Natural killer cell (primary cell): ENCODE measurements around the gene FAM162A. TPM values are rescaled to one million over a fixed set of nuclear protein-coding genes. Genes with fewer than 3 reads are reported as not detected.

ENCODE experiments used
- ATAC-seq, 3 donors: fragments of 150-1000 bp in 2 of 3; fragments of 200-7000 bp in 1 of 3; cut with Tn5 transposase; 1 replicate in 1 of 3; 2 replicates in 2 of 3; pipeline ENCODE4 v1.10.0; 2021; ENCODE audit warnings: mild to moderate bottlenecking in 2 of 3, moderate library complexity in 2 of 3
- DNase-seq, 2 donors: peaks; one replicate each; pipeline versions ENCODE4 v3.0.0 to v3.0.0-alpha.2; 2013 to 2021; ENCODE audit warnings: mixed read lengths in 1 of 2
- H3K27ac ChIP-seq: one replicate; pipeline ENCODE4 v1.5.1; 2013; ENCODE audit warnings: mild to moderate bottlenecking, low read length
- H3K27me3 ChIP-seq: one replicate; pipeline ENCODE4 v1.6.1; 2013; ENCODE audit warnings: low read length; ENCODE audit not compliant: control insufficient read depth, insufficient read depth
- H3K36me3 ChIP-seq: one replicate; pipeline ENCODE4 v1.6.1; 2013; ENCODE audit warnings: low read length; ENCODE audit not compliant: control insufficient read depth, insufficient read depth
- H3K4me1 ChIP-seq: one replicate; pipeline ENCODE4 v1.6.1; 2013; ENCODE audit warnings: low read length; ENCODE audit not compliant: control insufficient read depth, insufficient read depth
- H3K4me3 ChIP-seq: one replicate; pipeline ENCODE4 v1.5.1; 2013; ENCODE audit warnings: low read length
- H3K9me3 ChIP-seq: one replicate; pipeline ENCODE4 v1.6.1; 2013; ENCODE audit warnings: low read length; ENCODE audit not compliant: control insufficient read depth, insufficient read depth
- H3K27ac Mint-ChIP-seq, 2 donors: one replicate each; pipeline ENCODE4 v1.8.0; 2022; ENCODE audit warnings: mild to moderate bottlenecking in 2 of 2, mixed read lengths in 2 of 2, moderate library complexity in 1 of 2
- H3K27me3 Mint-ChIP-seq, 2 donors: one replicate each; pipeline ENCODE4 v1.8.0; 2022; ENCODE audit warnings: low read depth in 2 of 2, mixed read lengths in 2 of 2
- H3K36me3 Mint-ChIP-seq: one replicate; pipeline ENCODE4 v1.8.0; 2022; ENCODE audit warnings: mixed read lengths
- H3K4me1 Mint-ChIP-seq, 2 donors: one replicate each; pipeline ENCODE4 v1.8.0; 2022; ENCODE audit warnings: mixed read lengths in 2 of 2
- H3K4me3 Mint-ChIP-seq: one replicate; pipeline ENCODE4 v1.8.0; 2022; ENCODE audit warnings: mild to moderate bottlenecking, moderate library complexity, mixed read lengths
- H3K9me3 Mint-ChIP-seq, 2 donors: one replicate each; pipeline ENCODE4 v1.8.0; 2022; ENCODE audit warnings: mixed read lengths in 2 of 2
- WGBS: methylation state at CpG from one replicate; pipeline ENCODE4 v1.1.7; 2013; ENCODE audit warnings: missing lambda C conversion rate; ENCODE audit not compliant: insufficient coverage; 5-methylcytosine and 5-hydroxymethylcytosine counted together
- intact Hi-C: fragments of 100-400 bp; cut with micrococcal nuclease; formaldehyde crosslinking; loops from one replicate; pipeline ENCODE4 v1.14.2; 2022
- total RNA-seq, 4 donors: library from RNA; stranded (reverse); fragments of 120-200 nt in 1 of 4; gene quantifications; one replicate each; pipeline versions ENCODE4 v1.2.3 to v1.2.4, GENCODE V29; 2013 to 2022
- TF ChIP-seq, protein P1 (sequence below): fragments of 200-600 bp; IDR thresholded peaks from one replicate; pipeline ENCODE4 v1.8.0; 2022; ENCODE audit warnings: antibody characterized with exemption

The FAM162A gene
- total RNA-seq, 3 donors from 2014 or later (not counting 1 experiment from before 2014, with no cell fraction given) = 12.2 to 18.4 (median 16.3) TPM

- no peaks in the 10 kb centered on the region for H3K9me3 Mint-ChIP-seq
- no peaks in the 10 kb centered on the region for H3K27me3 ChIP-seq
- no peaks in the 10 kb centered on the region for H3K36me3 Mint-ChIP-seq
- H3K4me3 ChIP-seq = no peak overlapping the region
- peaks cover 49% of the 10 kb centered on the region for H3K36me3 ChIP-seq
- intact Hi-C loops = no loop called here
- no peaks in the 10 kb centered on the region for H3K27me3 Mint-ChIP-seq
- no peaks in the 10 kb centered on the region for H3K4me1 ChIP-seq
- TF ChIP-seq, protein P1, sequence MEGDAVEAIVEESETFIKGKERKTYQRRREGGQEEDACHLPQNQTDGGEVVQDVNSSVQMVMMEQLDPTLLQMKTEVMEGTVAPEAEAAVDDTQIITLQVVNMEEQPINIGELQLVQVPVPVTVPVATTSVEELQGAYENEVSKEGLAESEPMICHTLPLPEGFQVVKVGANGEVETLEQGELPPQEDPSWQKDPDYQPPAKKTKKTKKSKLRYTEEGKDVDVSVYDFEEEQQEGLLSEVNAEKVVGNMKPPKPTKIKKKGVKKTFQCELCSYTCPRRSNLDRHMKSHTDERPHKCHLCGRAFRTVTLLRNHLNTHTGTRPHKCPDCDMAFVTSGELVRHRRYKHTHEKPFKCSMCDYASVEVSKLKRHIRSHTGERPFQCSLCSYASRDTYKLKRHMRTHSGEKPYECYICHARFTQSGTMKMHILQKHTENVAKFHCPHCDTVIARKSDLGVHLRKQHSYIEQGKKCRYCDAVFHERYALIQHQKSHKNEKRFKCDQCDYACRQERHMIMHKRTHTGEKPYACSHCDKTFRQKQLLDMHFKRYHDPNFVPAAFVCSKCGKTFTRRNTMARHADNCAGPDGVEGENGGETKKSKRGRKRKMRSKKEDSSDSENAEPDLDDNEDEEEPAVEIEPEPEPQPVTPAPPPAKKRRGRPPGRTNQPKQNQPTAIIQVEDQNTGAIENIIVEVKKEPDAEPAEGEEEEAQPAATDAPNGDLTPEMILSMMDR = no peak
- peaks cover 11 to 12% of the 10 kb centered on the region in 2 donors for H3K4me1 Mint-ChIP-seq
- H3K27ac Mint-ChIP-seq = peak overlapping the region in 1 of 2 donors; percentile 22
- no peak overlapping the region for H3K27ac ChIP-seq
- no peaks in the 10 kb centered on the region for H3K9me3 ChIP-seq
- no CpG with 5 or more reads among the region's 1 CpG for WGBS
- no peak overlapping the region for H3K4me3 Mint-ChIP-seq
- DNase-seq = no peak
- no peak for ATAC-seq
These were observed 24.0 kb downstream of the FAM162A start for GRCh38 chr3:122407946-122408345.

GRCh38 chr3:122409446-122409845, 25.5 kb downstream of the FAM162A start:
- Mint-ChIP-seq H3K4me3 (no peak overlapping the region), H3K27me3 (no peaks in the 10 kb centered on the region), H3K36me3 (no peaks in the 10 kb centered on the region), H3K9me3 (no peaks in the 10 kb centered on the region), H3K4me1 (peaks cover 20 to 22% of the 10 kb centered on the region in 2 donors), H3K27ac (peak overlapping the region in 1 of 2 donors; percentile 5)
- H3K27ac ChIP-seq = peak overlapping the region; percentile 41
- TF ChIP-seq, protein P1 = no peak
- no peaks in the 10 kb centered on the region for H3K9me3 ChIP-seq
- intact Hi-C loops = no loop called here
- ATAC-seq (peak in 1 of 3 donors; percentile 49), DNase-seq (no peak)
- no peak overlapping the region for H3K4me3 ChIP-seq
- WGBS = 47% methylated on average over 6 of the region's 6 CpGs
- H3K36me3 ChIP-seq = peaks cover 40% of the 10 kb centered on the region
- H3K4me1 ChIP-seq = no peaks in the 10 kb centered on the region
- no peaks in the 10 kb centered on the region for H3K27me3 ChIP-seq

GRCh38 chr3:122410111-122410510, 26.1 kb downstream of the FAM162A start:
- Histone ChIP-seq H3K27ac (no peak overlapping the region), H3K4me1 (peaks cover under 1% of the 10 kb centered on the region), H3K9me3 (no peaks in the 10 kb centered on the region), H3K27me3 (no peaks in the 10 kb centered on the region), H3K36me3 (peaks cover 36% of the 10 kb centered on the region), H3K4me3 (no peak overlapping the region)
- H3K9me3 Mint-ChIP-seq = no peaks in the 10 kb centered on the region
- H3K27me3 Mint-ChIP-seq = no peaks in the 10 kb centered on the region
- H3K27ac Mint-ChIP-seq = no peak overlapping the region
- ATAC-seq (no peak), DNase-seq (no peak)
- H3K4me1 Mint-ChIP-seq = peaks cover 27 to 29% of the 10 kb centered on the region in 2 donors
- H3K4me3 Mint-ChIP-seq = no peak overlapping the region
- no peaks in the 10 kb centered on the region for H3K36me3 Mint-ChIP-seq
- WGBS = 98% methylated on average over 3 of the region's 4 CpGs
- intact Hi-C loops = loop anchor here (10.0 kb wide), 1 partner anchor 1175 kb away; the partner anchor contains the start of gene HACD2
- TF ChIP-seq, protein P1 = no peak

DNA sequence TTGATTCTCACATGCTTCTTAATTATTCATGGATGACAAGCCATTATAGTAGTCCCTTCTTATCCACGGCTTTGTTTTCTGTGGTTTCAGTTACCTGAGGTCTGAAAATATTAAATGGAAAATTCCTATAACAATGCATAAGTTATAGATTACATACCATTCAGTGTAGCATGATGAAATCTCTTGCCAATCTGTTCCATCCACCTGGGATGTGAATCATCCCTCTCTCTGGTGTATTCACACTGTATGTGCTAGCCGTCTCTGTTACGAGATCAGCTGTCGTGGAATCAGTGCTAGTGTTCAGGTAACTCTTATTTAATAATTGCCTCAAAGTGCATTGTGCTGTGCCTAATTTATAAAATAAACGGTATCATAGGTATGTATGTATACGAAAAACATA, 26.7 kb downstream of the FAM162A start:
- Mint-ChIP-seq H3K4me3 (no peak overlapping the region), H3K4me1 (peaks cover 31 to 34% of the 10 kb centered on the region in 2 donors), H3K27ac (no peak overlapping the region), H3K9me3 (no peaks in the 10 kb centered on the region), H3K36me3 (no peaks in the 10 kb centered on the region), H3K27me3 (no peaks in the 10 kb centered on the region)
- Histone ChIP-seq H3K9me3 (no peaks in the 10 kb centered on the region), H3K4me3 (no peak overlapping the region), H3K36me3 (peaks cover 32% of the 10 kb centered on the region), H3K4me1 (peaks cover 6% of the 10 kb centered on the region), H3K27ac (no peak overlapping the region), H3K27me3 (no peaks in the 10 kb centered on the region)
- WGBS = 97% methylated on average over 5 of the region's 6 CpGs
- TF ChIP-seq, protein P1 = no peak
- no peak for ATAC-seq
- intact Hi-C loops = loop anchor here (10.0 kb wide), 1 partner anchor 1174 kb away; the partner anchor contains the start of gene HACD2
- DNase-seq = no peak
